SU-DHL-6 (cell line): Measurements from ENCODE around the gene ENTR1.

Experiments
- CTCF ChIP-seq: fragments of 200-600 bp; sonication (generic); IDR thresholded peaks from one replicate; pipeline ENCODE4 v1.5.1; 2017; ENCODE audit warnings: antibody characterized with exemption, mild to moderate bottlenecking, low read length, moderate library complexity; ENCODE audit not compliant: insufficient read depth, poor library complexity, severe bottlenecking
- EZH2phosphoT487 ChIP-seq: fragments of 200-600 bp; sonication (generic), shearing (Covaris generic); conservative IDR thresholded peaks from 2 replicates; pipeline ENCODE4 v1.6.1; 2018; ENCODE audit warnings: mild to moderate bottlenecking, antibody characterized with exemption, low read length, moderate library complexity, mixed read lengths

GRCh38 chr9:136402067-136402466, 8.3 kb downstream of the ENTR1 start:
- no peak for TF ChIP-seq EZH2phosphoT487
- no peak for TF ChIP-seq CTCF
